HG03139 (cell line): ENCODE data around the gene MBP.

ENCODE experiments used
- ATAC-seq: cut with Tn5 transposase; IDR thresholded peaks from one replicate; pipeline ENCODE4 v1.9.1; 2021; ENCODE audit not compliant: unreplicated experiment

MBP gene

GRCh38 chr18:77132369-77133050, at the start of gene MBP:
TSS of gene MBP (minus strand) at chr18:77132783. CDS start at chr18:77105261, 27,522 bp downstream.
- ATAC-seq, result peak; percentile 51

GRCh38 chr18:77181950-77182707, 49.5 kb upstream of the MBP start:
- ATAC-seq, result no peak

GRCh38 chr18:77178559-77178958, 46.0 kb upstream of the MBP start:
- no peak for ATAC-seq

GRCh38 chr18:77177009-77177408, 44.4 kb upstream of the MBP start:
- no peak for ATAC-seq

GRCh38 chr18:77173275-77174030, 40.9 kb upstream of the MBP start:
- no peak for ATAC-seq

GRCh38 chr18:77170890-77171410, 38.4 kb upstream of the MBP start:
- ATAC-seq, result no peak

GRCh38 chr18:77168811-77169311, 36.3 kb upstream of the MBP start:
- no peak for ATAC-seq

- ATAC-seq, result no peak
These were observed 34.7 kb upstream of the MBP start for GRCh38 chr18:77167251-77167650.

- ATAC-seq, result no peak
These were observed 33.9 kb upstream of the MBP start for GRCh38 chr18:77166523-77166922.

GRCh38 chr18:77165503-77166188, 33.1 kb upstream of the MBP start:
- no peak for ATAC-seq

GRCh38 chr18:77164763-77165485, 32.3 kb upstream of the MBP start:
- ATAC-seq, result no peak

GRCh38 chr18:77164026-77164425, 31.4 kb upstream of the MBP start:
- ATAC-seq, result no peak

- no peak for ATAC-seq
These were observed 30.0 kb upstream of the MBP start for GRCh38 chr18:77162580-77162979.

GRCh38 chr18:77161961-77162360, 29.4 kb upstream of the MBP start:
- ATAC-seq, result no peak

GRCh38 chr18:77161383-77161782, 28.8 kb upstream of the MBP start:
- ATAC-seq, result no peak

GRCh38 chr18:77160515-77160914, 27.9 kb upstream of the MBP start:
- no peak for ATAC-seq

GRCh38 chr18:77157312-77157711, 24.7 kb upstream of the MBP start:
- no peak for ATAC-seq

GRCh38 chr18:77155031-77155430, 22.4 kb upstream of the MBP start:
- no peak for ATAC-seq

- no peak for ATAC-seq
These were observed 20.8 kb upstream of the MBP start for GRCh38 chr18:77153404-77153803.
